GM23248 (cell line): ENCODE data around the gene LRCH4. TPM values are rescaled to one million over a fixed set of nuclear protein-coding genes. Genes with fewer than 3 reads are reported as not detected.
A peak's percentile ranks its signal among the peaks of the same experiment; 100 is the strongest.

Experiments
- DNase-seq: peaks from one replicate; pipeline ENCODE4 v3.0.0-alpha.2; 2015
- H2AFZ ChIP-seq: fragments of 200-600 bp; sonication (generic); 2 replicates; pipeline ENCODE4 v1.6.1; 2016; ENCODE audit warnings: antibody characterized with exemption
- H3F3A ChIP-seq: fragments of 200-600 bp; sonication (generic); 2 replicates; pipeline ENCODE4 v1.6.1; 2016; ENCODE audit warnings: mild to moderate bottlenecking, antibody characterized with exemption, mixed run types; ENCODE audit not compliant: insufficient read depth
- H3K27ac ChIP-seq: fragments of 200-600 bp; sonication (generic); 2 replicates; pipeline ENCODE4 v1.5.1; 2016; ENCODE audit warnings: mild to moderate bottlenecking
- H3K27me3 ChIP-seq: fragments of 200-600 bp; sonication (generic); replicated peaks from 2 replicates; pipeline ENCODE4 v1.6.1; 2016; ENCODE audit warnings: mild to moderate bottlenecking; ENCODE audit not compliant: insufficient read depth
- H3K36me3 ChIP-seq: fragments of 200-600 bp; sonication (generic); 2 replicates; pipeline ENCODE4 v1.6.1; 2016; ENCODE audit warnings: low read depth, mild to moderate bottlenecking
- H3K4me1 ChIP-seq: fragments of 200-600 bp; sonication (generic); 2 replicates; pipeline ENCODE4 v1.6.1; 2016; ENCODE audit warnings: mild to moderate bottlenecking; ENCODE audit not compliant: insufficient read depth
- H3K4me2 ChIP-seq: fragments of 200-600 bp; sonication (generic); one replicate; pipeline ENCODE4 v1.6.1; 2016; ENCODE audit warnings: mild to moderate bottlenecking; ENCODE audit not compliant: unreplicated experiment
- H3K4me3 ChIP-seq: fragments of 200-600 bp; sonication (generic); 2 replicates; pipeline ENCODE4 v1.5.1; 2016; ENCODE audit warnings: mild to moderate bottlenecking
- H3K79me2 ChIP-seq: fragments of 200-600 bp; sonication (generic); 2 replicates; pipeline ENCODE4 v1.6.1; 2016; ENCODE audit warnings: mild to moderate bottlenecking; ENCODE audit not compliant: insufficient read depth
- H3K9ac ChIP-seq: fragments of 200-600 bp; sonication (generic); 2 replicates; pipeline ENCODE4 v1.6.1; 2016; ENCODE audit warnings: mild to moderate bottlenecking
- H3K9me2 ChIP-seq: fragments of 200-600 bp; sonication (generic); 2 replicates; pipeline ENCODE4 v1.6.1; 2016; ENCODE audit warnings: mixed run types, mild to moderate bottlenecking, moderate library complexity; ENCODE audit not compliant: insufficient read depth
- H3K9me3 ChIP-seq: fragments of 200-600 bp; sonication (generic); one replicate; pipeline ENCODE4 v1.6.1; 2017; ENCODE audit warnings: low read depth
- H4K20me1 ChIP-seq: fragments of 200-600 bp; sonication (generic); 2 replicates; pipeline ENCODE4 v1.6.0; 2016; ENCODE audit not compliant: insufficient read depth
- EZH2 ChIP-seq: fragments of 200-600 bp; sonication (generic); IDR thresholded peaks from 2 replicates; pipeline ENCODE4 v1.6.1; 2018; ENCODE audit warnings: antibody characterized with exemption, mild to moderate bottlenecking; ENCODE audit not compliant: insufficient read depth, poor library complexity, severe bottlenecking
- EZH2phosphoT487 ChIP-seq: fragments of 200-600 bp; sonication (generic); IDR thresholded peaks from 2 replicates; pipeline ENCODE4 v1.6.1; 2018; ENCODE audit warnings: antibody characterized with exemption, moderate library complexity, mild to moderate bottlenecking, low read depth; ENCODE audit not compliant: insufficient read depth
- WGBS, 2 experiments: methylation state at CpG; one replicate each; pipeline ENCODE4 v1.1.6; 2015 to 2017; ENCODE audit warnings: low lambda C conversion rate in 2 of 2, low coverage in 1 of 2; ENCODE audit errors: missing lambda C conversion rate in 2 of 2; 5-methylcytosine and 5-hydroxymethylcytosine counted together
- in situ Hi-C: fragments of 300-500 bp; cut with MboI; formaldehyde crosslinking; loops from 2 replicates; pipeline ENCODE4 v1.15.0; 2020
- polyA plus RNA-seq: library from polyadenylated mRNA; unstranded; fragments of >200 nt; fragmentation: Nextera tagmentation; extraction: Ambion mirVana; gene quantifications from 2 replicates; pipeline ENCODE4 v1.2.1, GENCODE V29; 2016
- total RNA-seq: library from RNA; depleted of rRNA; stranded (reverse); fragments of >200 nt; shearing (Covaris generic); gene quantifications from 2 replicates; pipeline ENCODE4 v1.2.3, GENCODE V29; 2014

Gene LRCH4
- total and polyA plus RNA-seq, 2 experiments from 2014 or later: 12.9 to 13.6 TPM

DNA sequence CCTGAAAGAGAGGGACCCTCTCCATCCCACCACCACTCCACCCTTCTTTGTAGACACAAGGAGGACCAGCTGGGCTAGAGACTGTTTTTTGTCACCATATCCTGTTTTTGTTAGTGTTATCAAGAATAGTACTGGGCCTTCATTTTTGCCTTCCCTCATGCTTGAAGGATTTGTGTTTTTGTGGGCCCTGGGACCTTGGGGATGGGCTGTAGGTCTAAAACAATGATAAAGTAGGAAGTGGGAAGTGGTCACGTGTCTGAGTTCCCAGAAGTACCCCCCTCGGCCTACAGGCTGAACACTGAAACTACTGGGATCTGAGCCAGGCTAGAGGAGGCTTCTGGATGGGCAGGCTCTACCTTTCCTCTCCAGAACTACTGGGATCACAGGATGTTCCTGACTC lies 38.1 kb downstream of the LRCH4 start:
- H3K9me3 ChIP-seq: no peaks in the 10 kb centered on the region
- no peak overlapping the region for H3K27ac ChIP-seq
- H3K36me3 ChIP-seq: no peaks in the 10 kb centered on the region
- H3K27me3 ChIP-seq: no peaks in the 10 kb centered on the region
- no peaks in the 10 kb centered on the region for H4K20me1 ChIP-seq
- H3K4me3 ChIP-seq: no peak overlapping the region
- peaks cover 8% of the 10 kb centered on the region for H3K79me2 ChIP-seq
- TF ChIP-seq EZH2phosphoT487: no peak
- no peak for TF ChIP-seq EZH2
- H2AFZ ChIP-seq: no peak overlapping the region
- DNase-seq: no peak
- H3K9ac ChIP-seq: no peak overlapping the region
- peaks cover 29% of the 10 kb centered on the region for H3K4me1 ChIP-seq
- WGBS, 2 experiments: 63 to 65% methylated on average over 2 of the region's 2 CpGs
- no peaks in the 10 kb centered on the region for H3K9me2 ChIP-seq
- H3K4me2 ChIP-seq: no peak overlapping the region
- H3F3A ChIP-seq: peaks cover 32% of the 10 kb centered on the region
- in situ Hi-C loops: no loop called here

DNA sequence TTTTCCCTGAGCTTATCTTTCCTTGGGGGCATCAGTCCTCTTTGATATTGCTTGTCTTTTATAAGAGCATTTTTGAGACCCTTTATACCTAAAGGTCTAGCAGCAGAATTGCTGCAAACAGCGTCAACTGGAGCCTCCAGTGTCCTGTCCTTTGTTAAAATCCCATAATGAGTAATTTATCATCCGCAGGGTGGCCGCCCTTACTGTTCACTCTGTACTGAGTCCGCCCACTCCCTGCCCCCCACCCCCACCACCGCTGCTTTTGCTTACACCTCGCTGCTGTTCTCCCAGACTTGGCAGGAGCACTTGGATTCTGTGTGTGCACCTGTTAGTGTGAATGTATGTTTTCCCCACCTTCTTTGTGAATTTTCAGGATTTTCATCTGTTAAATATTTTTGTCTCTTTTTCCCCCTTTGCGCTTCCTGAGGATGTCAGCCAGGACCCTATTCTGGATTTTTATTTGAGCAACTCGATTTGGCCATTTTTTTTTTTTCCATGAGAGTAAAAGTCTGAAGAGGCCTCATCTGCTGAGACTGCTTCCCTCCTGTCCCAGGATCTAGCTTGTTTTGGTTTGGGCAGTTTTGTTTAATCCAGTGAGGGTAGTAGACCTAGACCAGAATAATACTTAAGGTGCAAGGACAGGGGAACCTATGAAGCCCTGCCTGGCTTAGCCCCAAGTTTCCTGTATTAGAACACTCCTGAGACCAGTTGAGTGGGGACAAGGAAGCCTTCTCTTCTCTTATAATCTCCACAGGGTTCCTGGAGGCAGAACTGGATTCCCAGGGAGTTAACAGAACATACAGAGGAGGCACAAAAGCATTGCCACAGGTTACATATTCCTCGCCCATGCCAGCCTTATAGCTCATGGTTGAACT lies 38.8 kb downstream of the LRCH4 start:
- H3K4me2 ChIP-seq: no peak overlapping the region
- peak overlapping the region; percentile 27 for H3K9ac ChIP-seq
- H3K4me1 ChIP-seq: peaks cover 29% of the 10 kb centered on the region
- TF ChIP-seq EZH2 (no peak), EZH2phosphoT487 (no peak)
- H3K4me3 ChIP-seq: no peak overlapping the region
- H3F3A ChIP-seq: peaks cover 32% of the 10 kb centered on the region
- 0 out of 2 replicates have a peak overlapping the region, but pooled peaks have one; percentile 64 for H3K27ac ChIP-seq
- in situ Hi-C loops: no loop called here
- H2AFZ ChIP-seq: no peak overlapping the region
- H3K9me2 ChIP-seq: no peaks in the 10 kb centered on the region
- DNase-seq: no peak
- 80 to 81% methylated on average over 8 to 9 of the region's 9 CpGs for WGBS, 2 experiments
- no peaks in the 10 kb centered on the region for H3K27me3 ChIP-seq
- no peaks in the 10 kb centered on the region for H3K36me3 ChIP-seq
- H3K9me3 ChIP-seq: no peaks in the 10 kb centered on the region
- no peaks in the 10 kb centered on the region for H4K20me1 ChIP-seq
- peaks cover 8% of the 10 kb centered on the region for H3K79me2 ChIP-seq

DNA sequence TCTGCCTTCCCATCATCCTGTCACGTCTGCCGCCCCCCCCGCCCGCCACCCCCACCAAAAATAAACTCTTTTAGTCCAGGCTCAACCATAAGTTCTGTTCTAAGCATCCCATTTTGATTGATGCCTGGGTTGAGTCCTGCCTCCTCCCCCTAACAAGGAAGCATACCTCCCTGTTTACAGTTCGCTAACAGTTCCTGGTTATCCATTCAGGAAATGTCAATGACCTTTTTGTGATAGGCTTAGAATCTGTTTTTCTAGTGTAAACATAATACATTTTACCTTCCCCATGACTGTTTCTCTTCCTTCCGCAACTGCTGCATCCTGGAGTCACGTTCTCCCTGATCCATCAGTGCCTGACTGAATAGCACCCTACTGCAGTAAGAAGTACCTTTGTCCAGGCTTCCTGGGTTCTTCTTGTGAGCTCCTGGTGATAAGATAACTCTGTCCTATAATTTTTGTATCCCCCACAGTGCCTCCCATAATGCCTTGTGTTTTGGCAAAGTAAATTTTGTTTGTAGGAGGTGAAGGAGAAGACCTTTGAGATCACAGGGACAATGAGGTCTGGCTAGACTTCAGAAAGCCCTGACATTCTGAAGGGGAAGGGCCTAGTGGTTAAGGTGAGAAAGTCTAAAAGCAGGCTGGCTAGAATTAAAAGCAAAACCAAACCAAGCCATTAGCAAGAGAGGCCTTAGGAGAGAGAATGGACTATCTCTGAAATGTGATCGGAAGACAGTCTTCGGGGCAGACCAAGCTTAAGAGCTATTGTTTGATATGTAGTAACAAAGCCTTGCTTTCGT lies 39.6 kb downstream of the LRCH4 start:
- no peaks in the 10 kb centered on the region for H3K36me3 ChIP-seq
- peak overlapping the region; percentile 64 for H3K27ac ChIP-seq

DNA sequence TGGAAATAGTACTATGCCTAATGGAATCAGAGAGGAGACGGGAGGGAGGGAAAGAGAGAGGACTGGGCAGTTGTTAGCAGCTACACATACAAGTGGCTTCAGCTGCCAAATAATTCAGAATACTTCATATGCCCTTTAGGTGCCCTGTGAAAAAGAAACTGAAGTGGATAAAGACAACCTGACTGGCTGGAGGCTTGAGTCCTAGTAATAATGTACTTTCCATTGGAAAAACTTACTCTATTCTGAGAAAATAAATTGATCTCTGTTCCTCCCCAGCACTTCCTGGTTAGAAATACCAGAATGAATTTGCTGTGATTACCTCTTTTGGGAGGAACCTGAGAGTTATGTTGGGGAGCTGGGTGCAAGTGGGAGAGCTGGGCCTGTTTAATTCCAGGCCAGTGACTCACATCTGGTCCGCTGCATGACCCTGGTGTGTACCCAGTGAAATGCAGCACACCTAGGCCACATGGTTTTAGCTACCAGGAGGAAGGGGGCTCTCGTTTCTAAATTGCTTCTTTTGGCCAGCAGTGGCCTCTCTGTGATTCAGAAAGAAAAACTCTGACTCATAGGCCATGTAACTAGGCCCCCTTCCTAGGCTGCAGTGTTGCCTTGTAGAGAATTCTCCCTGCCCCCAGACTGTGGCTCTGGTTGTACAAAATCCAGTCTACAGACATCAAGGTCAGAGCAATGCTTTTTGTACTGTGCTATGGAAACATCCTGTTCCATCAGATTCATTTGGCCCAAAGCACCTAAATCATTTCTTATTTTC lies 40.4 kb downstream of the LRCH4 start:
- WGBS, 2 experiments: 29 to 30% methylated on average over 3 of the region's 3 CpGs
- Histone ChIP-seq H3K27me3 (no peaks in the 10 kb centered on the region), H2AFZ (peak overlapping the region; percentile 51), H4K20me1 (no peaks in the 10 kb centered on the region), H3K9me2 (no peaks in the 10 kb centered on the region), H3K9me3 (no peaks in the 10 kb centered on the region), H3K4me3 (peak overlapping the region; percentile 23), H3K79me2 (peaks cover 8% of the 10 kb centered on the region), H3K27ac (peak overlapping the region; percentile 64), H3K4me1 (peaks cover 29% of the 10 kb centered on the region), H3F3A (peaks cover 32% of the 10 kb centered on the region), H3K9ac (peak overlapping the region; percentile 27; the same call in 1 of the 2 replicates), H3K36me3 (no peaks in the 10 kb centered on the region), H3K4me2 (peak overlapping the region; percentile 66)
- DNase-seq: peak; percentile 90
- TF ChIP-seq EZH2phosphoT487: no peak
- TF ChIP-seq EZH2: no peak
- in situ Hi-C loops: no loop called here

More for the DNA sequence above, 39.6 kb downstream of the LRCH4 start:
- H3F3A ChIP-seq: peaks cover 32% of the 10 kb centered on the region
- no peak overlapping the region for H3K4me3 ChIP-seq
- H3K9ac ChIP-seq: peak overlapping the region; percentile 27
- TF ChIP-seq EZH2 (no peak), EZH2phosphoT487 (no peak)
- H3K79me2 ChIP-seq: peaks cover 8% of the 10 kb centered on the region
- H3K4me2 ChIP-seq: peak overlapping the region; percentile 66
- H3K9me2 ChIP-seq: no peaks in the 10 kb centered on the region
- no peaks in the 10 kb centered on the region for H4K20me1 ChIP-seq
- no peaks in the 10 kb centered on the region for H3K27me3 ChIP-seq
- peaks cover 29% of the 10 kb centered on the region for H3K4me1 ChIP-seq
- WGBS, 2 experiments: 80 to 85% methylated on average over 10 of the region's 10 CpGs
- peak overlapping the region; percentile 51 for H2AFZ ChIP-seq
- DNase-seq: no peak
- in situ Hi-C loops: no loop called here
- H3K9me3 ChIP-seq: no peaks in the 10 kb centered on the region
